NCI-H524 (cell line): ENCODE measurements around the gene ROS1.

Experiments
- DNase-seq, 2 experiments: peaks; one replicate each; lab custom pipeline; 2025; lab: John Stamatoyannopoulos, UW

ROS1 gene

GRCh38 chr6:117309069-117309468, 116.7 kb downstream of the ROS1 start:
- DNase-seq, result no peak

GRCh38 chr6:117307655-117308054, 118.1 kb downstream of the ROS1 start:
- DNase-seq, result no peak

- DNase-seq, result no peak
Observed at GRCh38 chr6:117306227-117306790, 119.4 kb downstream of the ROS1 start.

GRCh38 chr6:117304446-117304845, 121.3 kb downstream of the ROS1 start:
- no peak for DNase-seq

- DNase-seq, result no peak
Observed at GRCh38 chr6:117303323-117303722, 122.4 kb downstream of the ROS1 start.

- DNase-seq, result no peak
Observed at GRCh38 chr6:117298941-117299340, 126.8 kb downstream of the ROS1 start.

GRCh38 chr6:117290173-117290846, 135.4 kb downstream of the ROS1 start:
- no peak for DNase-seq

- no peak for DNase-seq
Observed at GRCh38 chr6:117288083-117288715, 137.5 kb downstream of the ROS1 start.

GRCh38 chr6:117280922-117281321, 144.8 kb downstream of the ROS1 start:
- DNase-seq, result peak in 1 of 2 experiments; percentile 25

GRCh38 chr6:117276778-117277316, 148.9 kb downstream of the ROS1 start:
- DNase-seq, result no peak

GRCh38 chr6:117275711-117276110, 150.0 kb downstream of the ROS1 start:
- no peak for DNase-seq

GRCh38 chr6:117275205-117275604, 150.5 kb downstream of the ROS1 start:
- no peak for DNase-seq

- DNase-seq, result no peak
Observed at GRCh38 chr6:117272891-117273290, 152.9 kb downstream of the ROS1 start.

GRCh38 chr6:117272032-117272866, 153.5 kb downstream of the ROS1 start:
- DNase-seq, result no peak

GRCh38 chr6:117270843-117271507, 154.8 kb downstream of the ROS1 start:
- DNase-seq, result peak in 1 of 2 experiments; percentile 27

- DNase-seq, result peak; percentile 40 to 65
Observed at GRCh38 chr6:117270055-117270842, 155.5 kb downstream of the ROS1 start.

- DNase-seq, result no peak
Observed at GRCh38 chr6:117269638-117270054, 156.1 kb downstream of the ROS1 start.

GRCh38 chr6:117268924-117269323, 156.8 kb downstream of the ROS1 start:
- DNase-seq, result no peak

GRCh38 chr6:117267766-117268534, 157.8 kb downstream of the ROS1 start:
- peak in 1 of 2 experiments; percentile 16 for DNase-seq

- DNase-seq, result no peak
Observed at GRCh38 chr6:117267054-117267347, 158.7 kb downstream of the ROS1 start.
